Right atrium auricular region (tissue), 2 donors: ENCODE data around the gene EPHB2. TPM values are rescaled to one million over a fixed set of nuclear protein-coding genes. Genes with fewer than 3 reads are reported as not detected.

Experiments used
- DNase-seq: peaks from one replicate; pipeline ENCODE4 v3.0.0-alpha.2; 2019; ENCODE audit warnings: low spot score
- H3K27ac ChIP-seq, 2 donors: fragments of 200-600 bp; sonication (generic); 1 replicate in 1 of 2; 2 replicates in 1 of 2; pipeline ENCODE4 v1.5.1; 2016 to 2019
- H3K27me3 ChIP-seq, 2 donors: fragments of 200-600 bp; sonication (generic); one replicate each; pipeline versions ENCODE4 v1.5.1 to v1.6.0; 2017 to 2019
- H3K36me3 ChIP-seq: fragments of 200-600 bp; sonication (generic); one replicate; pipeline ENCODE4 v1.5.1; 2016
- H3K4me1 ChIP-seq, 2 donors: fragments of 200-600 bp; sonication (generic); one replicate each; pipeline versions ENCODE4 v1.5.1 to v1.6.0; 2017 to 2019
- H3K4me3 ChIP-seq, 2 donors: fragments of 200-600 bp; sonication (generic); 1 replicate in 1 of 2; 2 replicates in 1 of 2; pipeline ENCODE4 v1.5.1; 2017 to 2019; ENCODE audit warnings: mild to moderate bottlenecking in 1 of 2, moderate library complexity in 1 of 2
- H3K9me3 ChIP-seq, 2 donors: fragments of 200-600 bp; sonication (generic); one replicate each; pipeline ENCODE4 v1.5.1; 2019
- CTCF ChIP-seq, 2 donors: fragments of 200-600 bp; sonication (generic); IDR thresholded peaks; one replicate each; pipeline ENCODE4 v1.5.1; 2019; ENCODE audit warnings: antibody characterized with exemption in 2 of 2
- total RNA-seq, 2 donors: library from RNA; depleted of rRNA; stranded (reverse); fragments of >200 nt; gene quantifications; one replicate each; pipeline ENCODE4 v1.1.0, GENCODE V29; 2016

Gene EPHB2
- total RNA-seq, 2 donors from 2014 or later = 1.8 to 2.6 TPM

GRCh38 chr1:22952694-22953056 is 242.0 kb downstream of the EPHB2 start:
- Histone ChIP-seq H3K4me1 (peaks cover 0 to 6% of the 10 kb centered on the region in 2 donors), H3K27me3 (peaks cover 0 to 6% of the 10 kb centered on the region in 2 donors), H3K4me3 (no peak overlapping the region), H3K36me3 (no peaks in the 10 kb centered on the region), H3K9me3 (no peaks in the 10 kb centered on the region), H3K27ac (no peak overlapping the region)
- DNase-seq = no peak
- TF ChIP-seq CTCF (IDR thresholded peaks at IDR 0.05) = no peak

GRCh38 chr1:22953057-22953739 is 242.6 kb downstream of the EPHB2 start:
- Histone ChIP-seq H3K4me3 (peak overlapping the region in 1 of 2 donors; percentile 3), H3K36me3 (no peaks in the 10 kb centered on the region), H3K9me3 (no peaks in the 10 kb centered on the region), H3K27ac (no peak overlapping the region), H3K27me3 (peaks cover 0 to 6% of the 10 kb centered on the region in 2 donors), H3K4me1 (peaks cover 0 to 6% of the 10 kb centered on the region in 2 donors)
- DNase-seq = no peak
- no peak for TF ChIP-seq CTCF (IDR thresholded peaks at IDR 0.05)

- peaks cover 0 to 6% of the 10 kb centered on the region in 2 donors for H3K27me3 ChIP-seq
- no peaks in the 10 kb centered on the region for H3K36me3 ChIP-seq
- H3K9me3 ChIP-seq = no peaks in the 10 kb centered on the region
- no peak for TF ChIP-seq CTCF (IDR thresholded peaks at IDR 0.05)
- peaks cover 0 to 6% of the 10 kb centered on the region in 2 donors for H3K4me1 ChIP-seq
- DNase-seq = no peak
- no peak overlapping the region for H3K27ac ChIP-seq
- peak overlapping the region in 1 of 2 donors; percentile 3 for H3K4me3 ChIP-seq
Measured at GRCh38 chr1:22953740-22954141, 243.1 kb downstream of the EPHB2 start.

- Histone ChIP-seq H3K27me3 (peaks cover 0 to 6% of the 10 kb centered on the region in 2 donors), H3K9me3 (no peaks in the 10 kb centered on the region)
Measured at GRCh38 chr1:22955146-22955545, 244.5 kb downstream of the EPHB2 start.

GRCh38 chr1:22957066-22957465 is 246.4 kb downstream of the EPHB2 start:
- no peak for DNase-seq
- Histone ChIP-seq H3K4me3 (no peak overlapping the region), H3K27me3 (peaks cover 0 to 6% of the 10 kb centered on the region in 2 donors), H3K4me1 (peaks cover 0 to 6% of the 10 kb centered on the region in 2 donors), H3K9me3 (no peaks in the 10 kb centered on the region), H3K36me3 (no peaks in the 10 kb centered on the region), H3K27ac (no peak overlapping the region)
- TF ChIP-seq CTCF (IDR thresholded peaks at IDR 0.05) = no peak

More at GRCh38 chr1:22955146-22955545, 244.5 kb downstream of the EPHB2 start:
- no peaks in the 10 kb centered on the region for H3K36me3 ChIP-seq
- H3K27ac ChIP-seq = no peak overlapping the region
- H3K4me3 ChIP-seq = no peak overlapping the region
- no peak for DNase-seq
- H3K4me1 ChIP-seq = peaks cover 0 to 6% of the 10 kb centered on the region in 2 donors
- no peak for TF ChIP-seq CTCF (IDR thresholded peaks at IDR 0.05)

GRCh38 chr1:22958556-22958955 is 247.9 kb downstream of the EPHB2 start:
- H3K27me3 ChIP-seq = no peaks in the 10 kb centered on the region
- no peak for DNase-seq
- H3K4me1 ChIP-seq = no peaks in the 10 kb centered on the region
- no peak overlapping the region for H3K27ac ChIP-seq
- no peaks in the 10 kb centered on the region for H3K36me3 ChIP-seq
- TF ChIP-seq CTCF (IDR thresholded peaks at IDR 0.05) = no peak
- H3K9me3 ChIP-seq = no peaks in the 10 kb centered on the region
- H3K4me3 ChIP-seq = no peak overlapping the region
